ENCODE results near the gene MCTP1. TPM values are rescaled to one million over a fixed set of nuclear protein-coding genes. Genes with fewer than 3 reads are reported as not detected.

Gene MCTP1
- total RNA-seq, 2 donors from 2014 or later: 5.1 to 10.0 TPM

DNA sequence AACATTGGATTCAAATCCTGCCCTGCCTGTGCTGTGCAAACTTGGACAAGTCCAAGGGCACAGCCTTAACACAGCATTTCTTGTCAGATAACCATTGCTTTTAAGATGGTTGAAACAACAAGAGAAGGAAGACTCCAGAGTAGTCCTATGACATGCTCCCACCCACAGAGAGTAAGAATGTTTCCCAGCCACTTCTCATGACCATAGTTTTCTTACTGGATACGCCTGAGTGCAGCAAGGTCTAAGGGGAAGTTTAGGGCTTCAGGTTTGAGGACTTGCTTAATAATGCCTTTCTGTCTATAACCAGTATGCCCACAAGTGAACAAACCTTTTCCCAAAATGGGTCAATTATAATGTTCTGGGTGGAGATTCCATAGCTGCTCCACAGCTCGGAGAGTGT, 540.0 kb downstream of the MCTP1 start:
- Histone ChIP-seq H3K4me3 (no peak overlapping the region), H3K27ac (no peak overlapping the region), H3K27me3 (no peaks in the 10 kb centered on the region), H3K9me3 (no peaks in the 10 kb centered on the region), H3K36me3 (no peaks in the 10 kb centered on the region), H3K4me1 (no peaks in the 10 kb centered on the region)
- no peak for TF ChIP-seq CTCF (IDR thresholded peaks at IDR 0.05)
- DNase-seq (ENCODE audit: low spot score): no peak

DNA sequence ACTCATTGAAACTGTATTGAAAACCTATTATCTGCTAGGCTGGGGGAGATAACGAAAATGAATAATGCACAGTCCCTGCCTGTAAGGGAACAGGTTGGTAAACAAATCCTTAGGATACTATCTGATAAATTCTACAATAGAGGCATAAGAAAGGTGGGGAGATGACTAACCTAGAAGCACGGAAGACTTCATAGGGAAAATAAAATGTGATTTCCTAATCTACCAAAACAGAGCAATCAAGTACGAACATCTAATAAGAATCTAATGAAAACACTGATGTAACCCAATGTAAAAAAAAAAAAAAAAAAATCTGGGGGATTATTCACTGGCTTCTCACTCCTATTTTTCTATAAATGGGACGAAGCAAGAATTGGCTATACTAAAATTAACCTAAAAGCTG, 542.0 kb downstream of the MCTP1 start:
- Histone ChIP-seq H3K27ac (no peak overlapping the region), H3K4me3 (no peak overlapping the region), H3K36me3 (no peaks in the 10 kb centered on the region), H3K27me3 (no peaks in the 10 kb centered on the region), H3K9me3 (no peaks in the 10 kb centered on the region), H3K4me1 (no peaks in the 10 kb centered on the region)
- DNase-seq (ENCODE audit: low spot score): no peak
- TF ChIP-seq CTCF (IDR thresholded peaks at IDR 0.05): no peak

GRCh38 chr5:94740286-94740685, 544.6 kb downstream of the MCTP1 start:
- no peak overlapping the region for H3K27ac ChIP-seq
- no peaks in the 10 kb centered on the region for H3K4me1 ChIP-seq
- no peak overlapping the region for H3K4me3 ChIP-seq
- TF ChIP-seq CTCF (IDR thresholded peaks at IDR 0.05): no peak
- no peaks in the 10 kb centered on the region for H3K27me3 ChIP-seq
- no peaks in the 10 kb centered on the region for H3K9me3 ChIP-seq
- no peak for DNase-seq (ENCODE audit: low spot score)
- no peaks in the 10 kb centered on the region for H3K36me3 ChIP-seq

- DNase-seq (ENCODE audit: low spot score): no peak
- Histone ChIP-seq H3K4me1 (no peaks in the 10 kb centered on the region), H3K27me3 (no peaks in the 10 kb centered on the region), H3K9me3 (no peaks in the 10 kb centered on the region), H3K27ac (no peak overlapping the region), H3K4me3 (no peak overlapping the region), H3K36me3 (no peaks in the 10 kb centered on the region)
- TF ChIP-seq CTCF (IDR thresholded peaks at IDR 0.05): no peak
These were observed 548.4 kb downstream of the MCTP1 start for GRCh38 chr5:94736498-94736897.

DNA sequence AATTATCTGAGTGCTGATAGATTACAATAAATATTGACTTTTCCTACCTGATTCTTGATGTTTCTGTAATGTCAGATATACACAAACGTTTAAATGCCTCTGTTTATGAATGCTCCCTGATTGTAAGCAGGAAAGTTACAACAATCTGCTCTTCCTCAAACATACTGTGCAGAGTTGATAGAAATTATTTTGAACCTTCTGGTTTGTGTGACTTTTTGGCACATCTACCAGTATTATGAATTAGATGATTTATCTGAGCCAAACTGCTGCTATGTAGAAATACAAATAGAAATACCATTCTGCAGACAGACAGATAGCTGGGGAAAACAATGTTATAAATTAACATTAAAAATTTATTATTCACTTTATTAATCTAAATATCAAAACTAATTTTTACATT, 553.4 kb downstream of the MCTP1 start:
- Histone ChIP-seq H3K27ac (no peak overlapping the region), H3K36me3 (no peaks in the 10 kb centered on the region), H3K9me3 (no peaks in the 10 kb centered on the region), H3K27me3 (no peaks in the 10 kb centered on the region), H3K4me1 (no peaks in the 10 kb centered on the region), H3K4me3 (no peak overlapping the region)
- TF ChIP-seq CTCF (IDR thresholded peaks at IDR 0.05): no peak
- DNase-seq (ENCODE audit: low spot score): no peak

GRCh38 chr5:94725142-94725541, 559.8 kb downstream of the MCTP1 start:
- no peak for TF ChIP-seq CTCF (IDR thresholded peaks at IDR 0.05)
- Histone ChIP-seq H3K36me3 (no peaks in the 10 kb centered on the region), H3K4me1 (no peaks in the 10 kb centered on the region), H3K9me3 (no peaks in the 10 kb centered on the region), H3K4me3 (no peak overlapping the region), H3K27ac (no peak overlapping the region), H3K27me3 (no peaks in the 10 kb centered on the region)
- no peak for DNase-seq (ENCODE audit: low spot score)

Data from right atrium auricular region (tissue), 2 donors.